ENCODE measurements around the gene PWP2. TPM values are rescaled to one million over a fixed set of nuclear protein-coding genes. Genes with fewer than 3 reads are reported as not detected.

PWP2 gene
- total and polyA plus RNA-seq, 2 of the 4 experiments (the other 2 are of a cell fraction) = 2.4 to 7.0 TPM

DNA sequence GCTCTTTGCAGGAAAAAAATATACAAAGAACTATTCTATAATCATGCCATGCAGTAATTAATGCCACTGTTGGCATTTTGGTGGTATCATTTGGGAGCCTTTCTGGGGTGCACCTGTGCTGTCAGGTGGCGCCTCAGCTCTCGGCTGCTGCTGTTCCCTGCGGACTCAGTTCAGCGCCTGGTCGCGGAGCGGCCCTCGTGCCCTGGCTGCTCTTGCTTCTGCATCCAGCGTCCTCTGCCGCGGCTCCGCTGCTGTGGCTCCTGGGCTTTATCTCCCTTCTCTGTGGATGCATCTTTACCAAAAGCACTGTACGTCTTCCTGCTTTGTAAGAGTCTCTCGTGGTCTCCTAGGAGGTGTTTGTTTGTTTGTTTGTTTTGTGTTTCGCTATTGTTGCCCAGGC lies 35.1 kb upstream of the PWP2 start:
- Histone ChIP-seq H3K27ac (ENCODE audit: insufficient read depth, low read length) (no peak overlapping the region), H2BK120ac (ENCODE audit: low read depth, low read length) (no peak overlapping the region), H2AK9ac (replicated peaks; ENCODE audit: low read depth, low read length, poor library complexity) (no peak overlapping the region), H2BK5ac (ENCODE audit: low read depth, low read length, poor library complexity, severe bottlenecking) (no peak overlapping the region), H3K9me3 (ENCODE audit: control insufficient read depth, insufficient read depth, low read length) (no peaks in the 10 kb centered on the region), H2AK5ac (ENCODE audit: low read depth, low read length) (no peak overlapping the region), H3K18ac (ENCODE audit: low read depth, low read length) (no peak overlapping the region), H3K4ac (ENCODE audit: low read depth, low read length) (no peak overlapping the region), H3K27me3 (ENCODE audit: control insufficient read depth, insufficient read depth, low read length) (no peaks in the 10 kb centered on the region), H4K91ac (ENCODE audit: insufficient read depth, low read depth, low read length) (no peak overlapping the region), H3K4me1 (ENCODE audit: control insufficient read depth, insufficient read depth, low read length) (no peaks in the 10 kb centered on the region), H2AFZ (replicated peaks; ENCODE audit: low read length, poor library complexity) (no peak overlapping the region), H3K9ac (ENCODE audit: low read depth, low read length) (no peak overlapping the region), H3K36me3 (ENCODE audit: control insufficient read depth, insufficient read depth, low read length) (peaks cover 33% of the 10 kb centered on the region), H4K20me1 (ENCODE audit: insufficient read depth, low read length) (peaks cover 32% of the 10 kb centered on the region), H4K8ac (ENCODE audit: low read depth in 2 of 2, low read length in 2 of 2) (no peak overlapping the region), H4K5ac (ENCODE audit: low read depth, low read length) (no peak overlapping the region), H3K4me2 (ENCODE audit: low read depth, low read length) (no peak overlapping the region), H3K14ac (replicated peaks; ENCODE audit: low read depth, low read length) (no peak overlapping the region), H3K9me1 (ENCODE audit: insufficient read depth, low read length) (peaks cover 19% of the 10 kb centered on the region), H3K79me1 (ENCODE audit: low read depth in 1 of 2, low read length in 2 of 2) (peaks cover 38 to 62% of the 10 kb centered on the region in 2 experiments), H3K56ac (ENCODE audit: extremely low read depth, insufficient read depth, low read length) (no peak overlapping the region), H2BK20ac (ENCODE audit: low read depth, low read length) (no peak overlapping the region), H3K4me3 (ENCODE audit: insufficient read depth, low read depth, low read length) (no peak overlapping the region), H2BK15ac (ENCODE audit: low read depth, low read length) (no peak overlapping the region), H3K23ac (ENCODE audit: low read depth, low read length) (no peak overlapping the region)
- no peak for ATAC-seq (ENCODE audit: low read depth)
- BruUV-seq (replicated peaks) = no TSS peak
- intact Hi-C loops (cut with micrococcal nuclease) = no loop called here
- dilution Hi-C loops (cut with HindIII; ENCODE audit: low sequenced_read_pairs, unreplicated experiment) = no loop called here
- in situ Hi-C loops (cut with MboI; ENCODE audit: low sequenced_read_pairs) = no loop called here
- ChIA-PET POLR2A (ENCODE audit: unreplicated experiment) (interaction anchor here (0.7 kb wide), 1 partner anchor 800 kb away, joined by 3 read pairs; no protein-coding TSS in a partner anchor), CTCF (no interaction called here)
- WGBS, 2 experiments (ENCODE audit: extremely low coverage in 2 of 2, insufficient read length in 1 of 2) = 99% methylated on average over 10 of the region's 15 CpGs; no CpG with 5 or more reads in 1 of the 2 experiments
- TF ChIP-seq MXI1 (IDR thresholded peaks at IDR 0.05; ENCODE audit: borderline replicate concordance, low read depth, low read length) (no peak), MAFK (IDR thresholded peaks at IDR 0.05; ENCODE audit: low read depth, low read length) (no peak)
- DNase-seq = no peak

All from IMR-90 (cell line).